ENCODE data around the gene PPIL4.

- TF ChIP-seq CTCF (conservative IDR thresholded peaks at IDR 0.05; ENCODE audit: low read depth, low read length) (no peak), EZH2 (IDR thresholded peaks at IDR 0.05; ENCODE audit: borderline replicate concordance, low read depth, low read length, poor library complexity, severe bottlenecking) (no peak)
These were observed 55.9 kb downstream of the PPIL4 start for GRCh38 chr6:149489967-149490366.

Data from A673 (cell line).